Measurements from ENCODE around the gene SERPINB3. TPM values are rescaled to one million over a fixed set of nuclear protein-coding genes. Genes with fewer than 3 reads are reported as not detected.
"Not testable (repeated sequence)": the region's sequence is repeated elsewhere in the genome, so short reads cannot be mapped to it uniquely, and the experiment has no call there.

The SERPINB3 gene
- total RNA-seq, 8 experiments from 2014 or later, result 0.14 to 0.27 TPM; not detected in 6

- no peak for ATAC-seq (replicated peaks in 6 of 8)
- WGBS, 10 experiments, result 83 to 100% (median 100%) methylated on average over 1 to 2 of the region's 2 CpGs; no CpG with 5 or more reads in 2 of the 10 experiments
- in situ Hi-C loops (cut with MboI; ENCODE audit: low pct_unique_long_range_greater_than_20kb in 2 of 9, low sequenced_read_pairs in 9 of 9, unreplicated experiment in 9 of 9), result no loop called here
- Histone ChIP-seq H3K4me1 (replicated peaks in 1 of 2) (no peaks in the 10 kb centered on the region), H3K27ac (no peak overlapping the region), H3K4me3 (no peak overlapping the region)
Observed at GRCh38 chr18:63681449-63682340, 20.0 kb upstream of the SERPINB3 start.

DNA sequence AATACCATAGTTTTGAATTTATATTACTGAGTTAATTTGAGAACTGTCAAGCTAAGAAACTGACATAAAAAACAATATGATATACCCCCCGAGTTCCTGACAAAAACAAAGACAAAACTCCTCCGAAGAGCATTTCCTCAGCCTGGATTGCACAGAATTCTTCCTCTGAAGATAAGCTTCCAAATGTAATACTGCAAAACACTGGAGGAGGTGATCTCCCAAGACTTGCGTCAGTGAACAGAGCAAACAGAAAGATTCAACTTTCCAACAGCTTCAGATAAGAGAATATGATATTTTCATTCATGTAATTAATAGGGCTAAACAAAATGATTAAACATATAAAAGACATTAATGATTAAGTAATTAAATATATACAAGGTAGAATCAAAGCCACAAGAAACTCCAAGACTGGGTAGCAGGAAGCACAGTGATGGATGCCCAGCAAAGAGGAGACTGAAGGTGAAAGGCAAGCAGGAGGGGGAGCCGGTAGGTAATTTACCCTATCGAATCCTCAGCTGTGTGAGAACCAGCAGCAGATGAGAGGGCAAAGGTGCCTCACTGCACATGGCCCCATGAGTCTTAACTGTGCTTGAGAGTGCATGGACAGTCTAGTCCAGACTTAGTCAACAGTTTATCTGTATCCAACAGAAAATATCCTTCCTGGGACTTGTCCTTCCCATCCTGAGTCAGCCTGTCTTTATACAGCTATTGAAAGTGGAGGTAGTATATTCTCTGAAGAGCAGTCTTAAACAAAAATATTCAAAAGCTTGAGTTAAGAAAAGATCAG is 18.3 kb upstream of the SERPINB3 start:
- no peak overlapping the region for H3K27ac ChIP-seq
- H3K4me3 ChIP-seq, result no peak overlapping the region
- no peaks in the 10 kb centered on the region for H3K4me1 ChIP-seq (replicated peaks in 1 of 2)
- WGBS, 10 experiments, result 38 to 100% (median 89%) methylated on average over 1 to 5 of the region's 5 CpGs
- in situ Hi-C loops (cut with MboI; ENCODE audit: low pct_unique_long_range_greater_than_20kb in 2 of 9, low sequenced_read_pairs in 9 of 9, unreplicated experiment in 9 of 9), result no loop called here
- ATAC-seq (replicated peaks in 6 of 8), result no peak

DNA sequence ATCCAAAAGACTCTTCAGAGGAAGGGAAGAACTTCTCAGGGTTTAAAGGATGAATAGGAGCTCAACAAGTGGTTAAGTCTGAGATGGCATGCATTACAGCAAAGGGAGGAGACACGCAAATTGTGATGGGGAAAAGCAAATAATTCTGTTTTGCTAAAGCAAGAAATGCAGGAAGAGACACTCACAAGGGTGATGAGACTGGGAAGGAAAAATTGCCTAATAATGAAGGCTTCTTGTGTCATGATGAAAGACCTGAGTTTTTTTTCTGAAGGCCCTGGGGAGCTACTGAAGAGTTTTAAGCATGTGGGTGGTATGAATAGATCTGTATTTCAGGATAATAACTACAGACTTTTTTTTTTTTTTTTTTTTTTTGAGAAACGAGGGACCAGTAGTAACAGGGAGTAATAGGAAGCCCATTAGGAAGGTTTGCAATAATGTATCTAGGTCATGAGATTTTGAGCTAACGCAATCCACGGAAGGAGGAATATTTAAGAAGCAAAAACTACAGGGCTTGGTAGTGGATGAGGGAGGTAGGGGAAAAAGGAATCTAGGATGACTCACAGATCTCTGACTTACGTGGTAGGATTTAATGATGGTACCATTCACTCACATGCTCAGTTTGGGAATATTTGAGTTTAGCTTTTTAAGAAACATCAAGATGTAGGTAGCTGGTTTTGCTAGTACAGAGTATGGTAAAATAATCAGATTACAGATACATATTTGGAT is 16.0 kb upstream of the SERPINB3 start:
- ATAC-seq (replicated peaks in 6 of 8), result peak in 2 of 8 experiments; percentile 57 to 80
- WGBS, 10 experiments, result 7 to 92% (median 72%) methylated on average over 1 to 5 of the region's 5 CpGs
- in situ Hi-C loops (cut with MboI; ENCODE audit: low pct_unique_long_range_greater_than_20kb in 2 of 9, low sequenced_read_pairs in 9 of 9, unreplicated experiment in 9 of 9), result no loop called here
- Histone ChIP-seq H3K4me1 (replicated peaks in 1 of 2) (no peaks in the 10 kb centered on the region), H3K27ac (no peak overlapping the region), H3K4me3 (no peak overlapping the region)

GRCh38 chr18:63676526-63677323 is 15.0 kb upstream of the SERPINB3 start:
- Histone ChIP-seq H3K27ac (no peak overlapping the region), H3K4me3 (no peak overlapping the region), H3K4me1 (replicated peaks in 1 of 2) (no peaks in the 10 kb centered on the region)
- WGBS, 10 experiments, result 0 to 61% (median 24%) methylated on average over 1 to 5 of the region's 5 CpGs; no CpG with 5 or more reads in 2 of the 10 experiments
- in situ Hi-C loops (cut with MboI; ENCODE audit: low pct_unique_long_range_greater_than_20kb in 2 of 9, low sequenced_read_pairs in 9 of 9, unreplicated experiment in 9 of 9), result no loop called here
- ATAC-seq (replicated peaks in 6 of 8), result peak in 3 of 8 experiments; percentile 24 to 80 (median 76)

DNA sequence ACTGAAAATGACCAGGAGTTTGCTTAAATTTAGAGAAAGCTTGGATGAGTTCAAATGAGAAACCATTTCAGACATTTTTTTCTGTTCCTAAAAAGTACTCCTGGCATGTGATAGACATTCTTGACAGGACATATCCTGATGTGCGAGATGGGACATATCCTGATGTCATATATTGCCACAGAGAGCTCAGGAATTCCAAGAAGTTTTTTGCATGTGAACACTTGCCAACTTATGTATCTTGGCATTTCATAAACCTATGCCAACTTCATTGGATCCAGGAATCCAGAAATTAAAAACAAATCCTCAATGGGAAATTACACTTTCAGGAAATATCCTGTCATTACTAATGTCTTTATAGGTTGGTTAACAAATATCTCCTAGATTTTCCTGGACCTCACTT is 2.9 kb upstream of the SERPINB3 start:
- WGBS, 10 experiments, result 0 to 100% (median 43%) methylated on average over 1 of the region's 1 CpG; no CpG with 5 or more reads in 3 of the 10 experiments
- no peak overlapping the region for H3K27ac ChIP-seq
- in situ Hi-C loops (cut with MboI; ENCODE audit: low pct_unique_long_range_greater_than_20kb in 2 of 9, low sequenced_read_pairs in 9 of 9, unreplicated experiment in 9 of 9), result no loop called here
- no peaks in the 10 kb centered on the region for H3K4me1 ChIP-seq (replicated peaks in 1 of 2)
- no peak for ATAC-seq (replicated peaks in 6 of 8)
- no peak overlapping the region for H3K4me3 ChIP-seq

GRCh38 chr18:63658920-63659319 is 2.8 kb downstream of the SERPINB3 start:
- peak in 1 of 8 experiments; percentile 97 for ATAC-seq (replicated peaks in 6 of 8)
- H3K27ac ChIP-seq; H3K4me3 ChIP-seq; H3K4me1 ChIP-seq (replicated peaks in 1 of 2); in situ Hi-C loops (cut with MboI; ENCODE audit: low pct_unique_long_range_greater_than_20kb in 2 of 9, low sequenced_read_pairs in 9 of 9, unreplicated experiment in 9 of 9): not testable (repeated sequence)
- 96 to 100% (median 100%) methylated on average over 1 to 3 of the region's 4 CpGs; no CpG with 5 or more reads in 7 of the 10 experiments for WGBS, 10 experiments

DNA sequence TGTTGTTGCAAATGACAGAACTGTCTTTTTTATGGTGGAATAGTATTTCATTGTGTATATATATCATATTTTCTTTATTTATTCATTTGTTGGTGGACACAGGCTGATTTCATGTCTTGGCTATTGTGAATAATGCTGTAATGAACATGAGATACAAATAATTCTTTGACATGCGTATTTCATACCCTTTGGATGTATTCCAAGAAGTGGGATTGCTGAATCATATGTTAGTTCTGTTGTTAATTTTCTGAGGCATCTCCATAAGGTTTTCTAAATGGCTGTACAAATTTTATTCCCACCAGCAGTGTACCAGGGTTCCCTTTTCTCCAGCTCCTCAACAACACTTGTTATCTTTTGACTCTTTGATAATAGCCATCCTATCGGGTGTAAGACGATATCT is 11.4 kb downstream of the SERPINB3 start:
- H3K27ac ChIP-seq; in situ Hi-C loops (cut with MboI; ENCODE audit: low pct_unique_long_range_greater_than_20kb in 2 of 9, low sequenced_read_pairs in 9 of 9, unreplicated experiment in 9 of 9); H3K4me1 ChIP-seq (replicated peaks in 1 of 2); H3K4me3 ChIP-seq: not testable (repeated sequence)
- peak in 1 of 8 experiments; percentile 29 for ATAC-seq (replicated peaks in 6 of 8)
- WGBS, 10 experiments, result 0 to 100% (median 88%) methylated on average over 2 to 3 of the region's 3 CpGs

- Histone ChIP-seq H3K4me1 (replicated peaks in 1 of 2) (no peaks in the 10 kb centered on the region), H3K27ac (no peak overlapping the region), H3K4me3 (no peak overlapping the region)
- ATAC-seq (replicated peaks in 6 of 8), result no peak
- in situ Hi-C loops (cut with MboI; ENCODE audit: low pct_unique_long_range_greater_than_20kb in 2 of 9, low sequenced_read_pairs in 9 of 9, unreplicated experiment in 9 of 9), result no loop called here
- 37 to 93% (median 68%) methylated on average over 2 to 6 of the region's 7 CpGs for WGBS, 10 experiments
Observed at GRCh38 chr18:63648241-63648640, 13.5 kb downstream of the SERPINB3 start.

- ATAC-seq (replicated peaks in 6 of 8), result no peak
- no peaks in the 10 kb centered on the region for H3K4me1 ChIP-seq (replicated peaks in 1 of 2)
- H3K4me3 ChIP-seq, result no peak overlapping the region
- no peak overlapping the region for H3K27ac ChIP-seq
- in situ Hi-C loops (cut with MboI; ENCODE audit: low pct_unique_long_range_greater_than_20kb in 2 of 9, low sequenced_read_pairs in 9 of 9, unreplicated experiment in 9 of 9), result no loop called here
Observed at GRCh38 chr18:63646936-63647335, 14.8 kb downstream of the SERPINB3 start.

DNA sequence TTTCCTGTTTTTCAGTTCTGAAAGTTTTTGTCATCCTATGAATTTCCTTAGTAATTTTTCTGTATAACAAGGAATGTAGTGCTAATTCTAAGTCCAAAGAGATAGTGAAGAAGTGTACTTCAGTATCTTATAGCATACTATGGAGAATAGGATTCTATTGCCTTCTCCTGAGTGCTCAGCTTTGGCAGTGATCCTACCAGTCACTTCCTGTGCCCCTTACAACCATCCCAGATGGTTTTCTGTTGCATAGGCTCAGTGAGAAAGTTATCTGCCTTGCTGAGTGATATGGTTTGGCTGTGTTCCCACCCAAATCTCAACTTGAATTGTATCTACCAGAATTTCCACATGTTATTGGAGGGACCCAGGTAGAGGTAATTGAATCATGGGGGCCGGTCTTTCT is 17.0 kb downstream of the SERPINB3 start:
- WGBS, 10 experiments, result no CpG with 5 or more reads among the region's 1 CpG
- ATAC-seq (replicated peaks in 6 of 8); in situ Hi-C loops (cut with MboI; ENCODE audit: low pct_unique_long_range_greater_than_20kb in 2 of 9, low sequenced_read_pairs in 9 of 9, unreplicated experiment in 9 of 9): not testable (repeated sequence)

DNA sequence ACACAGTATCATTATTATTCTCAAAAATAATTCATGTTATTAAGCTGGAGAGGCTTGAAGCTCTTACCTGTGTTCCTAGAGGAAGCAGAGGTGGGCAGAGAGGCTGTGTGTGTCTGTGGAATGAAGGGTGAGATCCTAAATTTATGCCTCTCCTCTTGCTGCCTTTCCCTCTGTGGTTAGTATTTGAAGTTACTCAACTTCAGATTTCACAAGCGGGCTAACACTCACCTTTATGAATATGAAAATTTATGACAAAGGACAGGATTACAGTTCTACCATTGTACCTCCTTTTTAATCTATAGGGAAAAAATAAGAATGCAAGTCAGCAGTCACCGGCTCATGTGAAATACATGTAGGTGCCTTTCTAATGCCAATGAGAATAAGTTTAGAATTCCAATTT is 17.6 kb downstream of the SERPINB3 start, which contains the start of gene SERPINB4:
TSS of gene SERPINB4 (minus strand) at position 115 of the 400 bp plus-strand sequence. CDS start 679 bp downstream, outside the sequence.
- WGBS, 10 experiments, result no CpG with 5 or more reads among the region's 2 CpGs
- in situ Hi-C loops (cut with MboI; ENCODE audit: low pct_unique_long_range_greater_than_20kb in 2 of 9, low sequenced_read_pairs in 9 of 9, unreplicated experiment in 9 of 9); H3K27ac ChIP-seq; H3K4me1 ChIP-seq (replicated peaks in 1 of 2); ATAC-seq (replicated peaks in 6 of 8); H3K4me3 ChIP-seq: not testable (repeated sequence)

More for the DNA sequence above, 17.0 kb downstream of the SERPINB3 start:
- H3K27ac ChIP-seq; H3K4me1 ChIP-seq (replicated peaks in 1 of 2); H3K4me3 ChIP-seq: not testable (repeated sequence)

DNA sequence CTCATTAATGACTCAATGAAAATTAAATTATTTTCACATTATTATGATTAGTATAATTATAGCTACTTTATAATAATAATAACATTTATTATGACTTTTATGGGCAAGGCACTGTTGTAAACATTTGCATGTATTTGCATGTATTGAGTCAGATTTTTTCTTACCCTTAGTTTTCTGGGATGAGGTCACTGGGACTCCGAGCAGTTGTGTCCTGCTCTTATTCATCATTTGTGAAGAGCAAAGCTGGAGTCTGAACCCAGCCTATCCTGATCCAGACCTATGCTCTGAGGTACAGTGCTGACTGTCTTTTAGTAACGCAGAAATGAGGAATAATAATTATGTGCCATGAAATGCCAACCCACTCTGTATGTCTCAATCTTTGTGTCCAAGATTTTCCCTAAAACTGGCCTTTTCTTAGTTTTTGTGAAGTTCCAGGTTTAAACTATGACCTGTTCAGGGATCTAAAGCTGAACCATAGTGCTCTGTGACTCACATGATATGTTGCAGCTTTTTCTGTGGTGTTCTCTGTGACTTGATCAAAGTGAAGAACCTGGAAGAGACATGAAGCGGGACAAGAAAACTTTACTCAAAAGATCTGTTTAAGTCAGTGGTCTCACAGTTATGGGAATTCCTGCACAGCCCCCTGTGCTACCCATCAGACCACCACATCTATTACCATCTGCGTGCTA is 18.9 kb downstream of the SERPINB3 start:
- WGBS, 10 experiments, result 0 to 92% (median 67%) methylated on average over 1 to 3 of the region's 4 CpGs; no CpG with 5 or more reads in 1 of the 10 experiments
- H3K4me3 ChIP-seq; H3K27ac ChIP-seq; in situ Hi-C loops (cut with MboI; ENCODE audit: low pct_unique_long_range_greater_than_20kb in 2 of 9, low sequenced_read_pairs in 9 of 9, unreplicated experiment in 9 of 9); H3K4me1 ChIP-seq (replicated peaks in 1 of 2): not testable (repeated sequence)
- peak in 2 of 8 experiments; percentile 55 to 78 for ATAC-seq (replicated peaks in 6 of 8)

Measured in motor neuron (in vitro differentiated cells).